Mesodermal cell (in vitro differentiated cells): ENCODE measurements around the gene TTBK2. TPM values are rescaled to one million over a fixed set of nuclear protein-coding genes. Genes with fewer than 3 reads are reported as not detected.
A peak's percentile ranks its signal among the peaks of the same experiment; 100 is the strongest.
"Not testable (repeated sequence)": the region's sequence is repeated elsewhere in the genome, so short reads cannot be mapped to it uniquely, and the experiment has no call there.

ENCODE experiments used
- H3K27ac ChIP-seq: 2 replicates; pipeline ENCODE4 v1.7.0; 2013; ENCODE audit warnings: mild to moderate bottlenecking, low read depth, low read length, moderate library complexity; ENCODE audit not compliant: severe bottlenecking
- H3K36me3 ChIP-seq: 2 replicates; pipeline ENCODE4 v1.7.1; 2013; ENCODE audit warnings: mild to moderate bottlenecking, low read length, moderate library complexity; ENCODE audit not compliant: control insufficient read depth, insufficient read depth
- H3K4me1 ChIP-seq: one replicate; pipeline ENCODE4 v1.7.1; 2013; ENCODE audit warnings: mild to moderate bottlenecking, low read length; ENCODE audit not compliant: insufficient read depth, control insufficient read depth, poor library complexity, severe bottlenecking
- H3K4me3 ChIP-seq: 2 replicates; pipeline ENCODE4 v1.7.0; 2013; ENCODE audit warnings: low read length, control low read depth, mild to moderate bottlenecking; ENCODE audit not compliant: insufficient read depth, poor library complexity, severe bottlenecking; ENCODE audit errors: extremely low read depth
- H3K9me3 ChIP-seq: 2 replicates; pipeline ENCODE4 v1.7.1; 2013; ENCODE audit warnings: mild to moderate bottlenecking, low read length, moderate library complexity; ENCODE audit not compliant: control insufficient read depth
- WGBS, 2 experiments: methylation state at CpG; one replicate each; pipeline ENCODE4 v1.1.5; 2013; ENCODE audit warnings: missing lambda C conversion rate in 2 of 2; ENCODE audit not compliant: insufficient coverage in 2 of 2; 5-methylcytosine and 5-hydroxymethylcytosine counted together
- polyA plus RNA-seq, 2 experiments: library from polyadenylated mRNA; stranded (reverse); fragments of 50-300 nt; gene quantifications; one replicate each; pipeline ENCODE4 v1.2.3, GENCODE V29; 2013

Gene TTBK2
- polyA plus RNA-seq (2013, experiment 1 of 2): 11.8 TPM
- 9.2 TPM for polyA plus RNA-seq (2013, experiment 2 of 2)

GRCh38 chr15:42920519-42921341, at the start of gene TTBK2:
Gene TTBK2, minus strand, starts transcription at chr15:42920778. Its CDS starts 42,161 bp downstream, at chr15:42878617.
- peak within 1 kb of the TSS; percentile 93 for H3K4me3 ChIP-seq
- H3K27ac ChIP-seq: peak within 1 kb of the TSS; percentile 46
- H3K9me3 ChIP-seq: no peaks in the 10 kb centered on the region
- no peaks in the 10 kb centered on the region for H3K4me1 ChIP-seq
- H3K36me3 ChIP-seq: no peaks in the 10 kb centered on the region
- 0 to 1% methylated on average over 53 to 63 of the region's 72 CpGs for WGBS, 2 experiments

- Histone ChIP-seq H3K27ac (no peak overlapping the region), H3K4me1 (no peaks in the 10 kb centered on the region), H3K4me3 (no peak overlapping the region), H3K9me3 (no peaks in the 10 kb centered on the region), H3K36me3 (peaks cover 69% of the 10 kb centered on the region)
- 95 to 100% methylated on average over 4 to 5 of the region's 5 CpGs for WGBS, 2 experiments
These were observed 43.9 kb upstream of the TTBK2 start for GRCh38 chr15:42964476-42964875.

GRCh38 chr15:42955518-42955917, 34.9 kb upstream of the TTBK2 start:
- H3K4me1 ChIP-seq: no peaks in the 10 kb centered on the region
- no peaks in the 10 kb centered on the region for H3K9me3 ChIP-seq
- H3K27ac ChIP-seq: no peak overlapping the region
- peaks cover 84% of the 10 kb centered on the region for H3K36me3 ChIP-seq
- no peak overlapping the region for H3K4me3 ChIP-seq

GRCh38 chr15:42954291-42954690, 33.7 kb upstream of the TTBK2 start:
- H3K4me1 ChIP-seq: no peaks in the 10 kb centered on the region
- H3K36me3 ChIP-seq: peaks cover 84% of the 10 kb centered on the region
- no peaks in the 10 kb centered on the region for H3K9me3 ChIP-seq
- no peak overlapping the region for H3K27ac ChIP-seq
- H3K4me3 ChIP-seq: no peak overlapping the region
- 95 to 96% methylated on average over 3 to 4 of the region's 4 CpGs for WGBS, 2 experiments

GRCh38 chr15:42948898-42949297, 28.3 kb upstream of the TTBK2 start:
- not testable (repeated sequence) for H3K4me3 ChIP-seq, H3K4me1 ChIP-seq, H3K27ac ChIP-seq, H3K9me3 ChIP-seq
- no CpG with 5 or more reads among the region's 3 CpGs for WGBS, 2 experiments
- H3K36me3 ChIP-seq: peaks cover 78% of the 10 kb centered on the region

GRCh38 chr15:42940527-42940926, 19.9 kb upstream of the TTBK2 start:
- Histone ChIP-seq H3K36me3 (peaks cover 29% of the 10 kb centered on the region), H3K9me3 (no peaks in the 10 kb centered on the region), H3K4me1 (no peaks in the 10 kb centered on the region), H3K4me3 (no peak overlapping the region), H3K27ac (no peak overlapping the region)
- WGBS, 2 experiments: 100% methylated on average over 1 of the region's 1 CpG; no CpG with 5 or more reads in 1 of the 2 experiments

DNA sequence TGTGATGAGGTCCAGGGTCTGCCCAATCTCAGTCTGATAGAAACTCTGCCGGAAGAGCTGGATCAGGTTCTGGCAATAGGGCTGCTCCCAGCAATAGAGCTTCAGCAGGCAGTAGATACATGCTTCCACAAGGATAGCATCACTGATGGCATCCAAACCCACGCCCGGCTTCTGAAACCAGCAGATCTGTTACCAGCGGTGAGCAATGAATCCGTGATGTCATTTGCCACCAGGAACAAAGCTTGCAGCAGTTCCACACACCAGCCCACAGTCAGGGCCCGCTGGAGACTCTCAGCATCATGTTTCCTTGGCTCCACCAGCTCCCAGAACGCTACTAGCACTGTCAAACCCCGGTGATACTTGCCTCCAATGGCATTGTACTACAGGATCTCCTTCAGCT, 19.3 kb upstream of the TTBK2 start:
- Histone ChIP-seq H3K4me1 (no peaks in the 10 kb centered on the region), H3K4me3 (no peak overlapping the region), H3K9me3 (no peaks in the 10 kb centered on the region), H3K36me3 (peaks cover 23% of the 10 kb centered on the region), H3K27ac (no peak overlapping the region)
- 95 to 96% methylated on average over 8 of the region's 8 CpGs for WGBS, 2 experiments

DNA sequence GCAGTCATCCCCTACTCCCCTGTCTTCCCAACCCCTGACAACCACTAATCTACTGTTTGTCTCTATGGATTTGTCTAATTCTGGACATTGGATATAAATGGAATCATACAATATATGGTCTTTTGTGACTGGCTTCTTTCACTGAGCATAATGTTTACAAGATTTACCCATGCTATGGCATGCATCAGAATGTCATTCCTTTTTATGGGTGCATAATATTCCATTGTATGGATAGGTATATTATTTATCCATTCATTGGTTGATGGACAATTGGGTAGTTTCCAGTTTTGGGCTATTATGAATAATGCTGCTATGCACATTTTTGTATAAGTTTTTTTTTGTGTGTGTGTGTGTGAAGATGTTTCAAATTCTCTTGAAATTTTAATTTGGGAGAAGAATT, 16.6 kb upstream of the TTBK2 start:
- H3K9me3 ChIP-seq: no peaks in the 10 kb centered on the region

GRCh38 chr15:42933886-42934667, 13.5 kb upstream of the TTBK2 start:
- WGBS, 2 experiments: 66 to 71% methylated on average over 4 of the region's 7 CpGs
- Histone ChIP-seq H3K9me3 (no peaks in the 10 kb centered on the region), H3K27ac (no peak overlapping the region), H3K4me1 (no peaks in the 10 kb centered on the region), H3K36me3 (no peaks in the 10 kb centered on the region), H3K4me3 (no peak overlapping the region)

More for the DNA sequence above, 16.6 kb upstream of the TTBK2 start:
- H3K36me3 ChIP-seq: peaks cover 4% of the 10 kb centered on the region
- no peak overlapping the region for H3K27ac ChIP-seq
- no peaks in the 10 kb centered on the region for H3K4me1 ChIP-seq
- no peak overlapping the region for H3K4me3 ChIP-seq

DNA sequence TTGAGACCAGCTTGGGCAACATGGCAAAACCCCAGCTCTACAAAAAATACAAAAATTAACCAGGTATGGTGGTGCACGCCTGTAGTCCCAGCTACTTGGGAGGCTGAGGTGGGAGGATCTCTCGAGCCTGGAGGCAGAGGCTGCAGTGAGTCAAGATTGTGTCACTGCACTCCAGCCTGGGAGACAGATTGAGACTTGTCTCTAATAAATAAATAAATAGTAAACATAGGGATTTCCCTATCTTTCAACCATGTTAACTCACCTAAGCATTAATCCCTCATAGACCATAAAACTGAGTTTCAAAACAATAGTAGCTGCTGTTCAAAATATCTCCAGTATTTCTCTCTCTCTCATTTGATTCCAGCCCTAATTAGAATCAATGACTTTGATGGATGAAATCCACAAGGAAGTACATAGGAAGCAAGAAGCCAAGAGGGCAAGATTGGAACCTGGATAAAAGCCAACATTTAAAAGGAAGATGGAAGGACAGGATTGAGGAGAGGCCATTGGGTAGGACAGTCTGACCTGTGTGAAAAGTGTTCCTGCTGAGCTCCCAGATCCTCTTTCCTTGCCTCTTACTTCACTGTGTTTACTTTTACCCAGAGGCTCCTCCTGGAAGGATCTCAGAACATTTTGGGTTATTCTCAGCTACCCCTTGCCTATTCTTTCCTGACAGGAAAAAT, 12.4 kb upstream of the TTBK2 start:
- Histone ChIP-seq H3K36me3 (no peaks in the 10 kb centered on the region), H3K4me1 (no peaks in the 10 kb centered on the region), H3K4me3 (no peak overlapping the region), H3K9me3 (no peaks in the 10 kb centered on the region), H3K27ac (no peak overlapping the region)
- WGBS, 2 experiments: 100% methylated on average over 1 of the region's 2 CpGs; no CpG with 5 or more reads in 1 of the 2 experiments
